NCI-H524 (cell line): ENCODE results near the gene MAU2.
"Not testable (repeated sequence)": the region's sequence is repeated elsewhere in the genome, so short reads cannot be mapped to it uniquely, and the experiment has no call there.

ENCODE experiments used
- DNase-seq, 2 experiments: peaks; one replicate each; lab custom pipeline; 2025; lab: John Stamatoyannopoulos, UW

The MAU2 gene

DNA sequence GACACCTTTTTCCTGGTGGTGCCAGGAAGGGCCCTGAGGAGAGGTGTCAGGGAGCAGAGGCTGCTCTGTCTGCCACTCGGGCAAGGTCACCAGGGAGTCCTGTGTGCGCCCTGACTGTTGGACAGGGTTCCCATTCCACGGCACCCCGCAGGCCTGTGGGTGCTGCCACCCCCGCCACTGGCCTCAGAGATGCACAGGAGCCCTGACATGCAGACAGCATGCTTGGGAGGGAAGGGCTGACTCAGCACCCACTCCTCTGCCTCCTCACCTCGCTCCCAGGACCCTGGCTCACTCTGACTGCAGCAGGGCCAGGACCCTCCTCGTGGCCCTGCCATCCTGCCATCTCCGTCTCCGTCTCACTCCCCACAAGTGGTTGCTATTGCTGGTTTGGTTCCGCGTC is 25.3 kb downstream of the MAU2 start:
- no peak for DNase-seq

DNA sequence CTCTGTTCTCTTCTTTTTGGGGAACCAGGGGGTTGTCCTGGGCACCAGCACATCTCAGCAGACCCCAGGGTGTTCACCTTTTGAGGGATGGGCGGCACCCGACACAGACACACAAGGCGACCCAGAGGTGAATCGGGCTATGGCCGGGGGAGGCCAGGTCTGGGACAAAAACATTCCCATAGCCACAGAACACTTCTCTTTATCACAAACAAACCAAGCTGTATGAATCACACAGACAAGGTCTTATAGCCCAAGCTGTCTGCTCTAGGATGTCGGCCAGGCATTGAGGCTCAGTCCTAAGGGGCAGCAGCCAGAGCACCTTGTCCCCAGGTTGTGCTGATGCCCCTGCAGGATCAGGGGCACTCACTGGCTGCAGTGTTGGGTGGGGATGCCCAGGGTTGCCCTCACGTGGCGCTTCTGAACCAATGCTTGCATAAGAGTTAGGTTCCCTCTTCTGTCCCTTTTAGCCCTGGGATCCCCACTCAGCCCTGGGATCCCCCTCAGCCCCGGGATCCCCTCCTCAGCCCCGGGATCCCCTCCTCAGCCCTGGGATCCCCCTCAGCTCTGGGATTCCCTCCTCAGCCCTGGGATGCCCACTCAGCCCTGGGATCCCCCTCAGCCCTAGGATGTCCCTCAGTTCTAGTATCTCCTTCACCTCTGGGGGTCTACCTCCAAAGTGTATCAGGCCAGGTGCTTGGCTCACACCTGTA is 26.9 kb downstream of the MAU2 start:
- no peak for DNase-seq

DNA sequence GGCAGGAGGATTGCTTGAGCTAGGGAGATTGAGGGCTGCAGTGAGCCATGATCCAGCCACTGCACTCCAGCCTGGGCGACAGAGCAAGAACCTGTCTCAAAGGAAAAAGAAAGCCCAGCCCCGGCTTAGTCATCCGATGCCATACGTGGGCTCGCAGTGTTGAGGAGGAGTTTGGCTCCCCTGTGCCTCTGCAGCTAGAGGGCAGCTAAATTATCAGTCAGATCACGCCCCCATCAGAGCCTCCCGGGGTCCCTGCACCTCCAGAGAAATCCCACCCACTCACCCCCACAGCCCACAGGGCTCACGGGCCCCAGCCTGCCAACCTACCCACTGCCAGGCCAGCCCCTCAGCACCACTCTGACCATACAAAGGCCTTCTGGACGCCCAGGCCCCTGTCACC is 27.6 kb downstream of the MAU2 start:
- DNase-seq = no peak

DNA sequence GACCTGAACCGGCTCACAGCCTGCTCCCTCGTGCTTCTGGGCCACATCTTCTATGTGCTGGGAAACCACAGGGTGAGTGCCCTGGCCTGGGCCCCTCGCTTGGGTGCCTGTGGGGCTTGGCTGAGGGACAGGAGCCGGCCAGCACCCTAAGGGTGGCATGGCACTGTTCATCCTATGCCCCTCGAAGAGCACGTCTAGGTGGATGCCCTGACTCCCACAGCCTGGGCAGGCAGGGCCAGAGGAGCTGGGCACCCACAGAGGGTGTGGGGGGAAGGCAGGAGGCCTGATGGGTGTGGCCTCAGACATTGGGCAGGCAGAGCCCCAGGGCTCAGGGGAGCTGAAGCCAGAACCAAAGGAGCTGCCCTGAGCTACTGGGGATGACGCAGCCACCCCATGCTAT is 28.7 kb downstream of the MAU2 start:
- no peak for DNase-seq

DNA sequence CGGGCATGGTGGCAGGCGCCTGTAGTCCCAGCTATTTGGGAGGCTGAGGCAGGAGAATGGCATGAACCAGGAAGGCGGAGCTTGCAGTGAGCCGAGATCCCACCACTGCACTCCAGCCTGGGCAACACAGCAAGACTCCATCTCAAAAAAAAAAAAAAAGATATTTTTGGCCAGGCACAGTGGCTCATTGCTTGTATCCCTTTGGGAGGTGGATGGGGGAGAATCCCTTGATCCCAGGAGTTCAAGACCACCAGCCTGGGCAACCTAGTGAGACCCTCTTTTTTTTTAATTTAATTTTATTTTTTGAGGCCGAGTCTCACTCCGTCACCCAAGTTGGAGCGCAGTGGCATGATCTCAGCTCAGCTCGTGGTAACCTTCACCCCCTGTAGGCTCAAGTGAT is 30.1 kb downstream of the MAU2 start:
- not testable (repeated sequence) for DNase-seq

DNA sequence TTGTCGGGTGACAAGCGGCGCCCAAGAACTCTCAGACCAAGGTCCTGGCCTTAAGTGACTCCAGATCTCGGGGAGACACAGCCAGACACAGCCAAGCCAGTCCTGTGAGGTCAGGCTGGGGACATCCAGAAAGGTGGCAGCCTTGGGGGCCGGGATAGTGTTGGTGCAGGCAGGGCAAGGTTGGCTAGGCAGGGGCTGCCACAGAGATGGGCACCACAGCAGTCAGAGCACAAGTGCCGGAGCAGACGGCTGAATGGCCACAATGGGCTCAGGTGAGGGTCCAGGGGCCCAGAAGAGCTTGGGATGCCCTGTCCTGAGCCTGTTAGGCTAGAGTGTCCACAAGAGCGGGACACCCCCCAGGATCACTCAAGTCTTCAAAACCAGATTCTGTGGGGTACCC is 32.2 kb downstream of the MAU2 start:
- no peak for DNase-seq

DNA sequence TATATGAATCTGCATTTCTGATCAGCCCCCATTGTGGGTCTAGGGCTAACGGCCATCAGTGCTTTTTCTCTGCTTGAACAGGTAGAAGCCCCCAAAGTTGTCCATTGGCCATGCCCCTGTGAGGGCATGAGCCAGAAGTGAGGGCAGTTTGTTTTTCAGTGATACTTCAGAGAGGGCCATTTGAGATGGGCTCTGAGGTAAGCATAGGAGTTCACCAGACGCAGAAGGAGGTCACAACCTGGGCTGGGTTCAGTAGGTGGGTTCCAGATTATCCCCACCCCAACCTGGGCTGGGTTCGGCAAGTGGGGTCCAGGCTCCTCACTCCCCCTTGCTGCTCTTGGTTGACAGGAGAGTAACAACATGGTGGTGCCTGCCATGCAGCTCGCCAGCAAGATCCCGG is 33.4 kb downstream of the MAU2 start:
- no peak for DNase-seq

DNA sequence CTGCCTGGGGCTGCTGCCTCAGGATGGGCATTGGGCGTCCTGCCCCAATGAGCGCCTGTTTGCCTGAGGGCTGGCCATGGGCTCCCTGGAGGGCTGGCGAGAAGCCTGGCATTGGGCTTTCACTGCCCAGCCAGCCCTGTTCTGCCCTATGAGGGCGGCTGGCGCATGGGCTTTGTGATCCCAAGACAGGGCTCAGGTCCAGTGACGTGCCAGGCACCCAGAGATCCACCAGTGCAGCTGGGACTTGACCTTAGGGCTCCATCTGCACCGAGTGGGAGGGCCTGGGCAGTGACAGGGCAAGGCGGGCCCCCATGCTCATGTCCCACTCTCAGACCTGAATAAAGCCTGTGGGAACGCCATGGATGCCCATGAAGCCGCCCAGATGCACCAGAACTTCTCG is 34.3 kb downstream of the MAU2 start:
- no peak for DNase-seq

DNA sequence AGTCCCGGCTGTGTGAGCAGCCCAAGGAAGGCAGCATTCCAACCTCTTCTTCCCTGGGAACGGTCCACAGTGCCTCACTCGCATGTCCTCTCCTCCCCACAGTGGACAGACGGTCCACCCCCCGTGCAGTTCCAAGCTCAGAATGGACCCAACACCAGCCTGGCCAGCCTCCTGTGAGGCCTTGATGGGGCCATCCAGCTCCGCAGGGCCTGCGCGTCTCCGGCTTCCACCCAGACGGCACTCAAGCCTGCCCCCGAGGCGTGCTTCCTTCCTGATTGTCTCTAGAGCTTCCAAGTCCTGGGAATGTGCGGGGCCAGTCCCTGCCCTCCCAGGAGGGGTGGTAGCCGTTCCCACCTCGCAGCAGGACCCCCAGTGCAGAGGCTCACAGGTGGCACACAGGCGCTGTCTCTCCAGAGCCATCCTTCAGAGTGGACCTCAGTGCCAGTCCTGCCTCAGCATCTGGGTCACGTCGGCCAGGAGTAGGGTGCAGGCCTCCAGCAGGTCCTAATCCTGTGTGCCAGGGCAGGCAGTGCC is 35.0 kb downstream of the MAU2 start:
- DNase-seq = no peak

DNA sequence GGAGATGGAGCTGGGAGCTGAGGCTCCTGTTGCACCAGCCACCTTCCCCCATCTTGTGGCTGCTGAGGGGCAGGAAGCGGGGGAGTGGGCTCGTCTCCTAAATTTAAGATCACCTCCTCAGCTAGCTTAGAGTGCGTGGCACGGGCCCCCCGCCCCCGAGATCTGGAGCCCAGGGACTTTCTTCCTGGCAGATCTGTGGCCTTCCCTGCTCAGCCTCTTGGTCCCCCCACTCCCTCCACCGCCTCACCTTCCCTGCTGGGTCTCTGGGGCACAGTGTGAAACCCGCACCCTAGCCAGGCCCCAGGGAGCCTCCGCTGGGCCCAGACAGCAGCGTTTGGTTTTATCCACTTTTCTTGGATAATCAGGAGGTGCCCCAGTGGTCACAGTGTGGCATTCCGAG is 35.9 kb downstream of the MAU2 start:
- no peak for DNase-seq

DNA sequence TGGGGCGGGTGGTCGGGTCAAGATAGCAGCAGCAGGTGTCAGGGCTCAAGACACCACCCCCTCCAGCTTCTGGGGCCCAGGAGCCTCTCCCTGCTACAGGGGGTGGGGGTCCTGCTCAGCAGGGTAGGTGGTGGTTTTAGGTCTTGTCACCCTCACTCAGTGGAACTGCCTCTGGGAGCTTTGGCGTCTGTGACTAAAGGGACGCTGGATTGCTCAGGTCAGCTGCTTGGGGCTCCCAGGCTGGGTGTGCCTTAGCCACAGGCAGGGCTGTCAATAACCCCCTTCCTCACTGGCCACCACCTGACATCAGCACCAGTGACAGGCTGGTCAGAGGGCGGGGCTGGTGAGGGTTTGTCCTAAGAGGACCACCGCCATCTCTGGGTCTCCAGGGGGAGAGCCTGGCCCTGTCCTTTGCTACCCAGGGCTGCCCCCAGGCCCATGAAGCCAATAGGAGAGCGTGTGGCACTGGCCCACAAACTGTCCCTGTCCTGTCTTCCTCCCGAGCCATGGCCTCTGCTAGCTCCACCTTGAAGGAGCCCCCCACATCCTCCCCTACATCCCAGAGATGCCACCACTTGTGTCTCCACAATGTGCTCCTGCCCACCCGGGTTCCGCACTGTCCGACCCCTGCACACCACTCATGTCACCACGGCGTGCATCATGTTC is 36.4 kb downstream of the MAU2 start:
- no peak for DNase-seq

DNA sequence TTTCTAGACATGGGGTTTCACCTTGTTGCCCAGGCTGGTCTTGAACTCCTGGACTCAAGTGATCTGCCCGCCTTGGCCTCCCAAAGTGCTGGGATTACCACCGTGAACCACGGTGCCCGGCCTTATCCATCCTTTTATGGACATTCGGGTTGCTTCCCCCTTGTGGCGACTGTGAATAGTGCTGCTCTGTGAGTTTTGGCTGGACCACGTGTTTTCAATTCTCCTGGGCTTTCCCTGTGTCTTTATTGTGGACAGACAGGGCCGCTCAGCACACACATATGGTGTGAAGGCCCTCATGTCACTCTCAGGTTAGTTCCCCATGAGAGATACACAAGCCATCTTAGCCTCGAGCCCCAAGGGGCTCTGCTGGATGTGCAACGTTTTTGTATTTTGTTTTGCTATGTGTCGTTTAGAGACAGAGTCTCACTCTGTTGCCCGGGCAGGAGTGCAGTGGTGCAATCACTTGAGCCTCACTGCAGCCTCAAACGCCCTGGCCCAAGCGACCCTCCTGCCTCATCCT is 40.5 kb downstream of the MAU2 start:
- peak; percentile 76 to 93 for DNase-seq

DNA sequence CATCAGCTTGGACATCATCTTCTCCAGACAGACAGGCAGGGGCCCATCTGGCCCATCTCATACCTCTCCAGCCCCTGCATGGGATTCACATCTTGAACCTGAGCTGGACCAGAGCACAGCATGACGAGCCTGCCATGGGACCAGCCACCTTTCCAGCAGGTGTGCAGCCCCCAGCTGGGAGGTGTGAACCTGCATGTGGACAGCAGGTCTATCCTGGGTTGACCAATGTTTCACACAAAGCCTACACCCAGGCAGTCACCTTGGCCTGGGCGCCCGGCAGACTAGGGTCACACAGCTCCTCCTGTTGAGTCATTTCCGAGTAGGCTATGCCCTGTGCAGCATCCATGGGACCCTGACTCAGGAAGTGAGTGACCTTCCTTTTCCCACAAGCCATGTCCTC is 41.4 kb downstream of the MAU2 start:
- DNase-seq = no peak

DNA sequence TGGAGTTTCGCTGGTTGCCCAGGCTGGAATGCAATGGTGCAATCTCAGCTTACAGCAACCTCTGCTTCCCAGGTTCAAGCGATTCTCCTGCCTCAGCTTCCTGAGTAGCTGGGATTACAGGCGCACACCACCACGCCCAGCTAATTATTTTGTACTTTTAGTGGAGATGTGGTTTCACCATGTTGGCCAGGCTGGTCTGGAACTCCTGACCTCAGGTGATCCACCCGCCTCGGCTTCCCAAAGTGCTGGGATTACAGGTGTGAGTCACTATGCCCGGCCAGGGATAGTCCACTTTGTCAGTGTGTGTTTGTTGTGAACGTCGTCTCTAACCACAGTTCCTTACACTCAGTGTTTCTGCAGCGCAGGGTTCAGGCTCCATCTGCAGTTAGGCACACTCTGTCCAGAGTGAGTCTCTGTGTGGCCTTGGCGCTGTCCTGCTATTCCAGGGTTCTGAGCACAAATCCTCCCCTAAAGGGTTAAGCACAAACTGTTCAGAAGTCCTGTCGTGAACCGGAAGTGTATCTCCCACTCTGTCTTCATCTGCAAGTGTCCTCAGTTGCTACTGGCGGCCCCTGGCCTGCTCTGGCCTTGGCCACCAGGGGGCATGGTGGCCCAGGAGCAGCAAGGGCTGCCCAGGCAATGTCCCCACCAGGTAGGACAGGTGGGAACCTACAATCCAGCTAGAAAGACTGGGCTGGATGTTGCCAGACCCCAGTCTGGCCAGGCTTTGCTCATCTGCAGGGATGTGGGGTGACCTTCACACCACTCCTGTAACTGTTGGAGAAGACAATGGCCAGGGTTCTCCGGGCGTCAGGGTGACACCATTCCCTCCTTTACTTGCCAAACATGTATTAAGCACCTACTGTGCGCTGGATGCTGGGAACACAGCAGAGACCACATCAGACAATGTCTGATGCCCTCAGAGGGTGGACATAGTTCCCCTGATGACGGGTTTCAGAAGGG is 46.1 kb downstream of the MAU2 start:
- DNase-seq = peak; percentile 28 to 70

DNA sequence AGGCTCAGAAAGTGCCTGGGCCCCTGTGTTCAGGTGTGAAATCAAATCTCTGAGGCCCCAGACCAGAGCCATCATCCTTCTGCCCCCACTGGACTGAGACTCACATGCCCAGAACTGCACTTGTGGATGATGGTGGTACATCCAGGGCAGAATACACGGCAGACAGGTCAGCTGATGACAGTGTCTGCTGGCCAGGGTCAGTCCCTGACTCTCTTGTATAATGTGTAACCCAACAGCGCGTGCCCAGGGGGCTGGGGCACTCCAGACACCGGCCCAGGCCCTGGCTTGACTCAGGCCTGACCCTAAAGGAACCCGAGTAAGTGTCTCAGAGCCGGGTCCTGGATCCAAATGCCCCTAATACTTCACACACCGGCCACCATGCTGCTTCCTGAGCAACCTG is 47.5 kb downstream of the MAU2 start:
- no peak for DNase-seq

DNA sequence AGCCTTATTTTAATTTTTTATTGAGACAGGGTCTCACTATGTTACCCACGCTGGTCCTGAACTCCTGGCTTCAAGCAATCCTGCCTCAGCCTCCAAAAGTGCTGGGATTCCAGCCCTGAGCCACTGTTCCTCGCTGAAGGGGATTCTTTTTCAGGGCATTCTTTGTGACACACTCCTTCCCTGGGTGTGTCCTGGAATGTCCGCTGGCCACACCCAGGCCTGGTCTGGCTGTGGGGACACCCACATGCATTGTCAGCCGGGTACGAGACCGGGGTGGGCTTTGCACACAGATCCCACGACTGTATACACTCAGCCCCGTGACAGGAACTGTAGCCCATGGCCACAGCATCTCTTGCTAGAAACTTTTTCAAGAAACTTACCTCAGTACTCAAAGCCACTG is 50.4 kb downstream of the MAU2 start:
- DNase-seq = no peak

DNA sequence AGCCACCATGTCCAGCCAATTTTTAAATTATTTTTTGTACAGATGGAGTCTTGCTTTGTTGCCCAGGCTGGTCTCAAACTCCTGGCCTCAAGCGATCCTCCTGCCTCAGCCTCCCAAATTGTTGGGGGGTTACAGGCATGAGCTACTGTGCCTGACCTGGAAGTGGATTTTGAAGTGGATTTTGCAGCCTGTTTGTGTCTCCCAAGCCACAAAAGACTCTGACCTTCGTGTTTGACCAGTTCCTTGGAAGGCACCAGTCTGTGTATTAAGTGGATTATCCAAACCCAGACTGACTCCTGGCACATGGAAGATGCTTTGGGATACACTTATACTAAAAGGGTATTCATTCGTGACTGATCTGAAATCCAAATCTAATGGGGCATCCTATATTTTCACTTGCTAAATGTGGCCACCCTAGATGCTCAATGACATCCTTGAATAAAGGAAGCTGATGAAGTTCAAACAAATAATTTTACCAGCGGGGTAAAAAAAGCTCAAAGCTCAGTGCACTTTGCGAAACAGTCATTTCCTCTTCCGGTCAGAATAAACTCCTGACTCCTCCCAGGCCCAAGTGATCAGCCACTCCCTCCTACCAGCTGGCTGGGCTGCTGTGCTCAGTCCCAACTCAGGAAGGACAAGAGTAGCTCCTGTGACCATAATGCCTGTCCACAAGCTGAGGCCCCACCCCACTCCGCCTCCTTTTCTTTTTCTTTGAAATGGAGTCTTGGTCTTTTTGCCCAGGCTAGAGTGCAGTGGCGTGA is 52.2 kb downstream of the MAU2 start:
- no peak for DNase-seq

DNA sequence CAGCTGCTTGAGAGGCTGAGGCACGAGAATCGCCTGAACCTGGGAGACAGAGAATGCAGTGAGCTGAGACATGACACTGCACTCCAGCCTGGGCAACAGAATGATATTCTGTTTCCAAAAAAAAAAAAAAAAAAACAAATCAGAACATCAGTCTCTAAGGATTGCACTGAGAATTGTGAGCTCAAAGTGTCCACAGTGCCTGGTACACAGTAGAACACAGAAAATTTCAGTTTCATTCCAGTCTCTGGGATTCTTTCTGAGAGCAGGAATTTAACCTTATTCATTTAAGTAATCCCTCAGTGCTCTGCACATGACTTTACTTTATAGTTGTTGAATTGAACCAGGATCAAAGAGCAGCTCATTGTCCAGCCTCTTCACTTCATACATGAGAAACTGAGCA is 58.9 kb downstream of the MAU2 start:
- no peak for DNase-seq

DNA sequence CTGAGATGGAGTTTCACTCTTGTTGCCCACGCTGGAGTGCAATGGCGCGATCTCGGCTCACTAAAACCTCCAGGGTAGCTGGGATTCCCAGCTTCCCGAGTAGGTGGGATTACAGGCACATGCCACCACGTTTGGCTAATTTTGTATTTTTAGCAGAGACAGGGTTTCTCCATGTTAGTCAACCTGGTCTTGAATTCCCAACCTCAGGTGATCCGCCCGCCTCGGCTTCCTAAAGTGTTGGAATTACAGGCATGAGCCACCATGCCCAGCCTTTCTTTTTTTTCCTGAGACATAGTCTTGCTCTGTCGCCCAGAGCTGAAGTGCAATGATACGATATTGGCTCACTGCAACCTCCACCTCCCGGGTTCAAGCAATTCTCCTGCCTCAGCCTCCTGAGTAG is 59.7 kb downstream of the MAU2 start:
- not testable (repeated sequence) for DNase-seq

DNA sequence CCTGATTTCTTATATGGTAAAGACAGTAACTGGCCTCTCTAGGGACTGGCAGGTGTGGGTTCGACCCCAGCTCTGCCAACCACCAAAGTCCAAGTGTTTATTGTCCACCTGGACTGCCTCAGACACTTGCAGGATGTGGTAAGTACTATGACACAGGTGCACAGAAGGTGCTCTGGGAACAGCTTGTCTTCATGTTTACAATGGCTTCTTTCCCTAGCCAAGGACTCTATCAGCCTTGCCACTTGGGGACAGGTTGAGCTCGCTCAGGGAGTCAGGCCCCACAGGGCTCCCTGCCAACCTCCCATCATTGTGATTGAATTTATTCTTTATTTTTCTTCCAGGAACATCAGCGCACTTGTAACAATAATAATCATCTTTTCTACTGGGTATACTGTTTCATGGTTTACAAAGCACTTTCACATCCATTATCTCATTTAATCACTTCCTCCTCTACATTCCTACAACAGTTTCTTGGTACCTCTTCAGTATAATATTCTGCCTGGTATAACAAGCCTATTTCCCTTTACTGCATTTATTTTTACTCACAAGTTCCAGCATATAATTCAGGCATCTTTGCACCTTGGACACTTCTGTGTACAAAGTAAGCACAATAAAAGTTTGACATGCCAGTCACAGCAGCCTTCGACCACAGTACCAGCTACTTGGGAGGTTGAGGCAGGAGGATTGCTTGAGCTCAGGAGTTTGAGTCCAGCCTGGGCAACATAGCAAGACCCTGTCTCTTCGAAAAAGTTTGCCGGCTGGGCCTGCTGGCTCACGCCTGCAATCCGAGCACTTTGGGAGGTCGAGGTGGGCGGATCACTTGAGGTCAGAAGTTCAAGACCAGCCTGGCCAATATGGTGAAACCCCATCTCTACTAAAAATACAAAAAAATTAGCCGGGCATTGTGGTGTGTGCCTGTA is 60.6 kb downstream of the MAU2 start:
- no peak for DNase-seq
